RKO (cell line): Measurements from ENCODE around the gene EVA1A.
A peak's percentile ranks its signal among the peaks of the same experiment; 100 is the strongest.

Experiments
- DNase-seq: peaks from one replicate; pipeline ENCODE4 v3.0.0-alpha.2; 2016; ENCODE audit warnings: low spot score

The EVA1A gene, protein sequence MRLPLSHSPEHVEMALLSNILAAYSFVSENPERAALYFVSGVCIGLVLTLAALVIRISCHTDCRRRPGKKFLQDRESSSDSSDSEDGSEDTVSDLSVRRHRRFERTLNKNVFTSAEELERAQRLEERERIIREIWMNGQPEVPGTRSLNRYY

DNA sequence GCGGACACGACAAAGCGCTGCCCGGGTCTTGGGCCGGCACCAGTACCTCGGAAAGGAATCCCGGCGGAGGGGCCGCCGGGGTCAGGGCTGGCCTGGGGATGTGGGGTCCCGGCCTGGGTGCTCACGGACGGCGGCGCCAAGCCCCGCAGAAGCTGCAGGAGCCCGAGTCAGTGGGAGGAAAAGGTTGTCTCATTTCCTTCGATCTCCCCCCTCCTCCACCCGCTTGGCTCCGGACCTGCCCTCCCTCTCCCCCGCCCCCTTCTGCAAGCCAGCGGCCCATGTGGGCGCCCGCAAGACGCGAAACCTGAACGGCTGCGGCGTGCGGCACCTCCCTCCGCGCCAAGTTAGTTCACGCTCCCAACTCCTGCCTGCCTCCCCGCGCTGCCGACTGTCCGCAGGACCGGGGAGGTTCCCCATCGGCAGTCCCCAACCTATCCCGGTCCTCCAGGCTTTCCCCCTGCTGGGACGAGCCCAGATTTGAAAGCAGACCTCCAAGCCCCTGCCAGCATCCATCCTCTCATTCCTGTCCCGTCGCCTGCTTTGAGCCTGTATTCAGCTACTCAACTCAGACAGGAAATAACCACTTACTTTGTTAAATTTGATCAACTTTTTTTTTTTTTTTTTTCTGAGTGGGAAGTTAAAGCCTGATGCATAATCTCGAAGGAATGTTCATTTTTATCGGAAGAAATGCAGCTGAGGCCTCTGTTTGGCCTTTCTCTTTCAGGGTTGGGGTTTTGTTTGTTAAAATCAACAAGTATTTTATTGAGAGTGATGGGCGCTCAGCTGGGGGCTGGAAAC, at the start of gene EVA1A:
EVA1A (minus strand) TSS at position 172 of the 798 bp plus-strand sequence. CDS start 42,799 bp downstream, outside the sequence.
- no peak for DNase-seq

DNA sequence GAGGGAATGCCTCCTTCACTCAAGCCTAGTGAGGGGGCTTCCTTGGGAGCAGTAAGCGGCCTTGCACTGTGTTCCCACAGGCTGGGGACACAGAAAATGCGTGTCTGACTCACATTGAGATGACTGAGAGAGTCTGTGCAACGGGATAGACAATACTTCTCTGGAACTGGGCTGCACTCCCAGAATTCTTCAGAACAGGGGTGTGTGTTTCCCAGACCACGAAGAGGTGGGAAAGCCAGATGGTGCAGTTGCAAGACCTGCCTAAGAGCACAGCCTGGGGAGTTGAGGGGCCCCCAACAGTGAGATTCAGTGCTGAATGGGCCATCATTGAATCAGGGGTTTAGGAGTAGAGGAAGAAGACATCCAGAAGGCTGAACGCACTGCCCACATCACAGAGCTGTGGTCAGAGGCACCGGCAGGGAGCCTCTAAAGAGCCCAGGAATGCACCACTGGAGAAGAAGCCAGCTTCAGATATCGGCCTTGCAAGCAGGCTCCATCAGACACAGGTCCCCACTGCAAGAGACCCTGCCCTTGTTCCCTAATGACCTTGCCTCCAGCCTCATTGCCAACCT, 49.3 kb upstream of the EVA1A start:
- no peak for DNase-seq

DNA sequence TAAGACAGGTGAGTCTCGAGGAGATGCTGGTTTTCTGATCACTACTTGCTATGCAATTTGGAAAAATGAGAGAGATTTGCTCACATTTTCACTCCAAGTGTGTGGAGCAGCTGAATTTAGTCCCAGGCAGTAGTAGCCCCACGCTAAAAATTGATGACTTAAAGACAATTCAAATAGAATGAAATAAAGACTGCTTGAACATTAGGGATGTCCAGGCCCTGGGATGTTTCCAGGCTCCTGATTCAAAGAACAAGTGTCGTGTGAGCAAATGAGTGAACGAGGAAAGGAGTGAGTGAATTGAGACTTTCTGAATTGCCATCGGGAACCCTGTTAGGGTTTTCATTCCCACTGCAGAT, 48.6 kb upstream of the EVA1A start:
- no peak for DNase-seq

DNA sequence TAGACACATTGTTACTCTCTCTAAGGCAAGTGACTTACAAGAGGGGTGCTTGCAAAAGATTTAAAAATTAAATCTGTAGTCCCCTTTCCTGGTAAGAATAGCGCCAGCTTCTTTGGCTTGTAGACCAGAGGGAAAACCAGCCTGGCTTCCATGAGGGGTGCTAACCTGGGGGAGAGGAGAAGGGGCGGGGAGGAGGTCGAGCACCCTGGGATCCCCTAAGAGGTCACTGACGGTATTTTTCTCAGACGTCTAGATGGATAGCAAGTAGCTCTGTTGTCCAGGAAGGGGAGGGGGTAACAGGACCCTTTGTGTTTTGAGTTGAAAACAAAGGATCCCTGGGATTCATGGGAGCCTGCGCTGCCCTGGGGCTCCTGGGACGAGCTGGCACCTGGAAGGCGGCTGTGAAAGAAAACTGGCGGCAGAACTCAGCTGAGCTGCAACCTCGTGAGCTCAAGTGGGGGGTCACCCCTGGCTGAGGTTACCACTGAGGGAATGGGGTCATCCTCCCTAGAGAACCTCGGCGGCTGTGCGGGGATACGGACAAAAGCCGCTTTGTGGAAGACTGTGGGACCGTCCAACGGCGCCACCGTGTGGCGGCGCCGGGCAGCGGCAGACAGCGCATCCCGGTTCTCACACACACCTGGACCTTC, 48.1 kb upstream of the EVA1A start:
- DNase-seq, result no peak

DNA sequence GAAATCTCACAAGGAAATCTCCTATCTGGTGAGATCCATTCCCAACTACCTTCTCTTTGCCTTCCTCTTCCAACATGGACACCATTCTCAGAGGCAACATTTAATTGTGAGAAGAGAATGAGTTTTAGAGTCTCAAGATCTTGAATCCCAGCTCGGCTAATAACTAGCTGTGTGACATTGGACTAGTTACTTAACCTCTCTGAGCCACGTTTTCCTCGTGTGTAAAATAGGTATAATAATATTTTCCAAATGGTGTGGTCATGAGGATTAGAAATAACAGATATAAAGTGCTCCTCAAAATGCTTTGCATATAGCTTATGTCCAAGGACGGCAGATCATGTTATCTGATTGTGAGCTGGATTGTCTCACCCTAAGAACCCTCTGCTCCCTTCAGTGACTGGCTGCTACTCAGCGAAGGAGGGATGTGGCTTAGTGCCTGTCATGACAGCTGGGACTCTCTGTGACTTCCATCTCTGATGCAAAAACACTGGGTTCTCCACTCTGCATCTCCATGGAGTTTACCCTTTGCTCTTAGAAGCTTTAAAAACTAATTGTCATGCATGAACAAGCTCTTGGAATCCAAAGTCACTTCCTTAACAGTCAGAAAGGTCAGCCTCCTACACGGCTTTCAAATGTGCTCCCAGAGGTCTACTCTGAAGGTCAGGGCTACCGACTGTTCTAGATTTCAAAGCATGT, 47.4 kb upstream of the EVA1A start:
- no peak for DNase-seq

DNA sequence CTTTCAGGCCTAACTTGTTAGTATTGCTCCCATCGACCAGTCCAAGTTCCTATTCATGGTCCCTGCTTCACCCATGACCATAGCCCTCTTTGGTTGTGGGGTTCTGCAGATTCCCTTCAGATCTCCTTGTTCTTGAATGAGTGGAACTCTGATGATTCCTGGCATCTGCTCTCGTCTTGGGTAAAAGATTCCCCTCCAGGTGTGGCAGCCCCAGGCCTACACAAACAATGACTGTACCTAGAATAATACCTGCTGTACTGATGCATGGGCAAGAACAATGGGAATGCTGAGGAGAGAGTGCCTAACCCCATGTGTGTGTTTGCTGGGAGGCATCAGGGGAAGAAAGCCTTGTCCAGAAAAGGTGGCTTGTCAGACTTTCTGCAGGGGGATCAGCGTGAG, 46.7 kb upstream of the EVA1A start:
- DNase-seq, result no peak

DNA sequence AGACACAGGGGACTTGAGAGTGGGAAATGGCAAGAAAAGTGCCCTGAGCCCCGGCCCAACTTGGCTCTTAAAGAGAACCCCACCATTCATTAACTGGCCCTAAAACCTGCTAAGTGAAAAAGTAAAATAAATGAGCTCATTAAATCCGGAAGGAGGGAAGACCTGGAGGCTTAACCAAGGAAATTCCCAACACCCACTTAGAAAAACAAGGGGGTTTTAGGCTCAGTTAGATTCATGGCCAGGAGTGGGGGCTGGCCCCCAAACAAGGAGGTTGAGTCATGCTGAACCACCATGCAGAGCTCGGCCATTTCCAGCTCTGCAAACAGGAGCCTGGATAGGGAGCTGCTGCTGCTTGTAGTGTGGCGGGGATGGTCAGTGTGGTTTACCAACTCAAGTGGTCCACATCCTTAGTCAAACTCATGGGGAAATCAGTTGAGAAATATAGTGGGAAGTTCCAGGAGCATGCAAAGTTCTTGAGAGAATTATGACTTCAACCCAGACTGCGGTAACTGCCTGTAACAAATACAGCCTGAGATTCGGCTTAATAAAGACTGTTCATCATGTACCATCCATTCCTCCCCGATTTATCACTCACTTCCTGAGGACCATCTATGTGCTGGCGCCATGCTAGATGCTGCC, 46.1 kb upstream of the EVA1A start:
- no peak for DNase-seq

DNA sequence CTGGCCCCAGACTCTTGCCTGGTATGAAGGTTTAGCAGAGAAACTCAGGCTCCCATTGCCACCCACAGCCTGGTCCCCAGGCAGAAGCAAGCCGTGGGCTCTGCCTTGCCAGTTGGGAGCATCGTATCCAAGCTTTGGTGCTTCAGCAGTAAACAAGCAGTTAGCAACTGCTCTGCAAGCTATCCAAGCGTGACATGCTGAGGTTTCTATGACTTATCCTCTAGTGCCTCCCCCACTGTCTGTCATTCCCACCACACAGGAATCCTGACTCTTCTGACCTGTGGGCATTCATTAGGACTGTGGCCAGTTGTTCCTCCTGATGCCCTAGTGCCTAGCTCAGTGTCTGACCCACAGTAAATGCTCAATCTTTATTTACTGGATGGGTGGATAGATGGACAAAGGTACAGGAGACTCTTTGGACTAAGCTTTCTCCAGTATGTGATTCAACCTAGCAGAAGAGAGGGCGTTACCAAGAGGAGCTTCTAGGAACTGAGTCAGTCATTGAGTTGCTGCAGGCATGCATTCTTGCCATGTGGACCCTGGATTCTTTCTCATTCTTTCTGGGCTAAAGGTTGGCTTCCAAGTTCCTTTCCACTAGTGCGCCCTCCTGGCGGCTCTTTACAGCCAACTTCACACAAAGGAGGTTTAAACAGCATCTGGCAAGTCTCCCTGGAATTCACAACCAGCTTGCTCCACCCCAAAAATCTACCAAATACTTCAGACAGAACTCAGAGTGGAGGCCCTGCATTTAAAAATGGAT, 45.2 kb upstream of the EVA1A start:
- DNase-seq, result no peak

DNA sequence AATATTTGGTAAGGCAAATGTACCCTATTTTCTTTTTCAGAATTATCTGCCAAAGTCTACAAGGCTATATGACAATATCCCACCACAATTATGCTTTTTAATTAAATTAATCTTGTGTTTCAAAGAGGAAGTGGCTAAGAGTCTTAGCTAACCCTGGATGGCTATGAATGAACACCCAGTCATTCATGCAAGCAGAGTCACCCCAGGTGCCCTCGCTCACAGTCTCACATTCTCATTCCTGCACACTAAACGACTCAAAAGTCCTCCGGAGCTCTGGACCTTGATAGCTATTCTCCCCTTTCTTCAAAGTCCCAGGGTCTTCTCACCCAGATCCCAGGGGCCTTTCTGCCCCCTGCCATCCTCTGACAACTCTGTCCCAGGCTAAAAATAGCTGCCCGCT, 43.7 kb upstream of the EVA1A start:
- no peak for DNase-seq

DNA sequence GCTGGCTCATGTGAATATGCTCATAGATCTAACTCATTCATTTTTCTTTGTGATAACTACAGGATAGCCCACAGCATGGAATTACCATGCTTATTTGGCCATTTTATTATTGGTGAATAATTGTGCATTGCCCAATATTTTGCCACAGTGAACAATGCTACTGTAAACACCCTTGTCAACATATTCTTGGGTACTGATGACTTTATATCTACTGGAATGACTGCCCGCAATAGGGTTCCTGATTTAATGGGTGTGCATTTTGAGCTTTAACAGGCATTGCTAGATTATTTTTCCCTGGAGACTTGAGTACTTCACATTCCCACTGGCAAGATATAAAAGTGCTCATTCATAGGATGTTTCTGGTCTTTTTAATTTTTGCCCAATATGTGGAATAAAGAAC, 42.7 kb upstream of the EVA1A start:
- no peak for DNase-seq

DNA sequence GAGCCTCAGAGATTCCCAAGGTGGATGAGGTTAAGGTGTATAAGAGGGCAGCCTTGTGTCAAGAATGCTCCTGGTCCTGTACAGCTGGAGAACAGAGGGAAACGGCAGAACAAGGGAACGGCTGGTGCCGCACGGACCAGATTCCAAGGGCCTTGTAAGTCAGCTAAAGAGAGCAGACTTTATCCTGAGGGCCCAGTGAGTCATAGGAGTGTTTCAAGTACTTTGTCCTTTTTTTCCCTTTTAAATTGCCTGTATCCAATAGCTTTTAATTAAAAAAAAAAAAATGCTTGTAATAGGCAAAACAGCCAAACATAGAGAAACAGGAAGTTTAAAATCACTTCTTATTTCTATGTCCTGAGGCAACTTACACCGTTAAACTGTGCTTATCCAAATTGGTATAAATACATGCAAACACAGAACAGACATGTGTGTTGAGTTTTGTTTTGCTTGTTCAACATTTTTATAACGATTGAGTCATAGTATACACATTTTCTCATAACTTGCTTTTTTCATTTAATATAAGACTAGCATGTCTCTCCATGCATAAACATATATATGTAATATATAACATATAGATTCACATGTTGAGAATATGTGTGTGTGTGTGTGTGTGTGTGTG, 42.1 kb upstream of the EVA1A start:
- no peak for DNase-seq

DNA sequence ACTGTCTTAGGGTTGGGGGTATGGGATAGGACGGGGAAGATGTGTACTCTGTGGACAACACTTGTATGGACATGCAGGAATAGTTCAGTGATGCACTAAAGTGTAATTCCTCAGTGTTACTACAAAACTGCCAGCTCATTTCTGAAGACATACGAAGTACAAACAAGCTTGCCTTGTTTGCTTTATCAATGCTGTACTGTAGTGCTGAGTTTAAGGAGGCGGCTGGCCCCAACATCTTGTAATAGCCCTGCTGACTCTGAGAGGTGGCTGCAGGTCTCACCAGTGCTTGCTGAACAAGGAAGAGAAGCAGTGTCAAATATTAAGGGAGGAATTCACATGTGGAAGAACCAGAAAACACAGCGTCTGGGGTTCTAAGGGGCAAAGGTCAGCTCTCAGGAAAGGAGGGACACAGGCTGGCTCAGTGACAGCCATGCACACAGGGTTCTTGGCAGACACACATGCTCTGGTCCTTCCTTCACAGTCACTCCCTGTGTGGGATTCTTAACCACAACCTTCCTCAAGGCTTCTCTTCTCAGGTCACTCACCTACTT, 39.8 kb upstream of the EVA1A start:
- DNase-seq, result no peak

DNA sequence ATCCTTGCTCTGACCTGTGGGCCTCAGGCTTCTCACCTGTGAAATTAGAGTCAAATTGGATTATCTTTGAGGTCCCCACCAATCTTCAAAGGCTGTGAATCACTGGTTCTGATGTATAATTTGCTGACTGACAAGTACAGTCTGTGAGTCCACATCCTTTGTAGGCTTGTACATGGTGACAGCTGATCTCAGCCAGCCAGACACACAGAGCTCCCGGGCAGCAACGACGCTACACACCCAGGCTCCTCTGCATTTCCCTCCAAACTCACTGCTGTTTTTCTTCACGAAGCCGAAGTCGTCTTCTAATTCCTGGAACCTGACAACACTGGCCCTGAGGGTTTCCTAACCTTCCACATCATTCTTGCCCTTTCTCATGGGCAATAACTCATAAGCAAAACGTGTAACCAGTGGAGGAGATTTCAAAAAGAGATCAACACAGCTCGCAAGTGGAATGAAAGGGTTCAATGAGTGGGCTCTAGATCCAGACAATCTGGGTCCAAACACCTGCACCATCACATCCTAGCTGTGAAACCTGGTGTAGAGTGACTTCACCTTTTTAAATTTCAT, 37.9 kb upstream of the EVA1A start:
- no peak for DNase-seq

DNA sequence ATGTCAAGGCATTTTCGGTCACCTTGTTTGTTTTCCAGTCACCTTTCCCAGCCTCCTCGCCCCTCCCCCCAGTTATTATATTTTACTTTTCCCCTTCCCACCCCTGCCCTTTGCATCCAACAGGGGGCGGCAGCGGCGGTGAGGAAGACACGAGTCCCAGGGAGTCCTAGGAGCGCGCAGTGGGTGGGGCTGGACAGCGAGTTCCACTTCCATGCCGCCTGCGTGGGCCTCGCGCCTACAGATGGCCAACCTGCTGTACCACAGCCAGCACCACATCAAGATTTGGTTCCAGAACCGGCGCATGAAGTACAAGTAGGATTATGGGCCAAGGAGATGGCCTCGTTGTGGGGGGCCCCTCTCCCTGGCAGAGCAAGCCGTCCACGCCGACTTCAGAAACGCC, 37.2 kb upstream of the EVA1A start:
- DNase-seq, result no peak

DNA sequence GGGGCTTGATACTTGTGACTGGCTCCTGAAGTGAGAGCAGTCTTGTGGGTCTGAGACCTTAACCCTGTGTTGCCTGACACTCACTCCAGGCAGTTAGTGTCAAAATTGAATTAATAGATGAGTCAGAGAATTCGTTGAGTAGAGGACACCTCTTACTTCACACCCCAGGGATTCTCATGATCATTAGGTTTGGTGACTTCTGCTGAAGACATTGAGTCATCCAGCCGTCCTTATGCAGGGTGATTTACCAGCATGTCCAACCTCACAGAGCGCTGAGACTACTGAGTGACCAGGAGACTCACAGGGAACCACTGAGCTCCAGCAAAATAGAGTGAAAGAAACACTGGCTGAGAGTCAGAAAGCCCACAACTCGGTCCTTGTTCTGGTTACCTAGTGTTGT, 36.0 kb upstream of the EVA1A start:
- no peak for DNase-seq

DNA sequence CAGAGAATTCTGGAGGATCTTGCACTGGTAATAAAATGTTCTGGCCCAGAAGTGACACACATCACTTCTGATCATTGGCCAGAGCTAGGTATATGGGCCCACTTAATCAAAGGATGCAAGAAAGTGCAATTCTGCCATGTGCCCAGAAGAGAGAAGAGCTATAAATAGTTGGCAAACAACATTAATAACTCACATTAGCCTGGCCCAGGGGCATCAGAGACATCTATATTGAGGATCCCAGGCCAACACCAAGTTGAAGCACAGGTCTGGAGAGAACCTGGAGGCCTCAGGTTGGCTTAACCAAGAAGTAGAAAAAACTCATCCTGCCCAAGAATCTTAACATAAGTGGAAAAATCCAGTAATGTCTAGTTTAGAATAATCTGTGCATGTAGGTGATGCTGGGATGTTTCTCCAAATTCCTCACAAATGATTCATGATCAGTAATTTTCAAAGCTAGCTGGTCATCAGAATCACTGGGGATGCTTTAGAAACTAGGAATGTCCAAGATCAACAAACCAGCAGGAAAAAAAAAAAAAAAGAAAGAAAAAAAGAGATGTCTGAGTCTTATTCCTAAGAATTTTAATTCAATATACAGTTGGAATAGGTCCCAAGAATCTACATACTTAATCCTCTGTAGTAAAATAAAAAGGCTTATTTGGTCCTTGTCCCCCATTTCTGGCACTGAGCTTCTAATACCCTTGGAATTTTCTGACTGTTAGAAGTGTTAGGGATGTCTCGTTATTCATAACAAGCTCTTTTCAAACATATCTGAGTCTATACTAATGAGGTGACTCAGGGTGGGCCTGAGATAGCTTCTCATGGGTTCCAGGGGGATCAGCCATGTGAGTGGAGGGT, 35.0 kb upstream of the EVA1A start:
- DNase-seq, result no peak

DNA sequence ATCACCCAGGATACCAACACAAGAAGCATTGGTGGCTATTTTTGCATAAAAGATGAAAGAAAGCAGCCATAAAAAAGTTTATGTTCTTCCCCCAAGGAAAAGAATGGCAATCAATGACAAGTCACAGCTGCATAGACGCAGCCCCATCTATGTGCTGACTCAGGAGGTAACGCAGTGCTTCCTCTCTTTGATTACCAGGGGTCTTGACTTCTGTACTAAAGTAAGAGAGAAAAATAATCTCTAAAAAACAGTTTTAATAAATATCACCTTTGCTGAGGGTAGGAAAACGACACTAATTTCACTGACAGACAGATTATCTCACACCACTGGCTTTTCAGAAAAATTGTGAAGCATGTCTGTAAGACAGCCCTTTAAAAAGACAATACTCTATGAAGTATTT, 33.9 kb upstream of the EVA1A start:
- no peak for DNase-seq

DNA sequence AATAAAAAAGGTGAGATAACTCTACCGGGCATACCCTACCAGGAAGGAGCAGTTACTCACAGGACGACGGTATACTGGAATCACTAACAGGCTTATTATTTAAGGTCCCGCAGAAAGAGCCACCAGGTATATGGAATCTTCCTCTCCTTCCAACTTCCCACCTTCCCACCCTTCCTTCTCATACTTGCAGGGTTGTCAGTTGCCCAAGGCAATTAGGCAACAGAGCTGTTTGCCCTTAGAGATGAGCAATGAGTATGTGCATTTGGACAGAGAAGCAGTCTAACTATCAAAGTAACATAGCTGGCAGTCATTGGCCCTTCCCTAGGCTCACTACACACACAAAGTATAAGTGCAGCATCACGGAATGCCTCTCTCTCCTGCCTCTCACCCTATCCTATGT, 32.1 kb upstream of the EVA1A start:
- DNase-seq, result no peak

DNA sequence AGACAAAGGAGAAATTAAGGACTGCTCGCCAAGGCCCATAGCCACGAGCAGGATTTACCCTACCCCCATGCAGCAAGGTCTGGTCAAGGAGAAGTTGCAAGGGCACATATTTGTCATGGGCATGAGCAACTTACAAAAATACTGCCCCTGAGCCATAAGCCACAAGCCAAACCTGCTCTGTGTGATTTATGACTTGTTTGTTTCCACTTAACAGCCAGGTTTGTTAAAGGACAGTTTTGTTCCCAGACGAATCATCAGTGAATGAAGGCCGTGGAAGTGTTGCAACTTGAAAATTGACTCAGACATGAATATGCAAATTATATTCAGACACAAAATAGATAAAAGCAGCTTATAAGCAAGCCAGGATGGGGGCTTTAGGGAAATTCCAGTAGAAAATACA, 31.3 kb upstream of the EVA1A start:
- DNase-seq, result peak; percentile 35
